ENCODE measurements around the gene METTL17. TPM values are rescaled to one million over a fixed set of nuclear protein-coding genes. Genes with fewer than 3 reads are reported as not detected.
A peak's percentile ranks its signal among the peaks of the same experiment; 100 is the strongest.
"Not testable (repeated sequence)": the region's sequence is repeated elsewhere in the genome, so short reads cannot be mapped to it uniquely, and the experiment has no call there.

METTL17 gene
- total RNA-seq, 1 donor from 2014 or later, result 95.9 TPM

DNA sequence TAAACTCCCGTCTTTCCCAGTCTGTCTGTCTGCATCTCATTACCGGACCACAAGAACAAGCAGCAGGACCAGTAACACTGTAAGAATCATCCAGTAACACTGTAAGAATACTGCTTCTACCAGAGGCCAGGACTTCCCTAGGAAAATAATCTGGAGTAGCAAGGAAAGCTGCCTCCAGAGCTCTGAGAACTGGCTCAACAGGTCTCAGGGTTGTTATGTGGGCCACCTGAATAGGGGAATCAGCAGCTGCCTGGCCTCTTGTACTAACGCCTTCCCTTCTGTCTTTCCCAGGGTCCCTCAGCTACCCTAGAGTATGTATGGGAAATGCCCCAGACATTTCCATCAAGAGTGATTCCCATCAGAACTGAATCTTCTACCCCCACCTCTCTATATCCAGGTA is 8.4 kb downstream of the METTL17 start:
- peak overlapping the region; percentile 4 for H3K4me3 Mint-ChIP-seq (ENCODE audit: low read depth)
- H3K27me3 Mint-ChIP-seq, result peaks cover 3% of the 10 kb centered on the region
- no peak for DNase-seq (ENCODE audit: low spot score, unreplicated experiment)
- peaks cover 14% of the 10 kb centered on the region for H3K36me3 Mint-ChIP-seq (ENCODE audit: insufficient read depth)
- no peaks in the 10 kb centered on the region for H3K9me3 Mint-ChIP-seq (ENCODE audit: low read depth)
- peaks cover 25% of the 10 kb centered on the region for H3K4me1 Mint-ChIP-seq (ENCODE audit: low read depth)
- TF ChIP-seq, protein P1, sequence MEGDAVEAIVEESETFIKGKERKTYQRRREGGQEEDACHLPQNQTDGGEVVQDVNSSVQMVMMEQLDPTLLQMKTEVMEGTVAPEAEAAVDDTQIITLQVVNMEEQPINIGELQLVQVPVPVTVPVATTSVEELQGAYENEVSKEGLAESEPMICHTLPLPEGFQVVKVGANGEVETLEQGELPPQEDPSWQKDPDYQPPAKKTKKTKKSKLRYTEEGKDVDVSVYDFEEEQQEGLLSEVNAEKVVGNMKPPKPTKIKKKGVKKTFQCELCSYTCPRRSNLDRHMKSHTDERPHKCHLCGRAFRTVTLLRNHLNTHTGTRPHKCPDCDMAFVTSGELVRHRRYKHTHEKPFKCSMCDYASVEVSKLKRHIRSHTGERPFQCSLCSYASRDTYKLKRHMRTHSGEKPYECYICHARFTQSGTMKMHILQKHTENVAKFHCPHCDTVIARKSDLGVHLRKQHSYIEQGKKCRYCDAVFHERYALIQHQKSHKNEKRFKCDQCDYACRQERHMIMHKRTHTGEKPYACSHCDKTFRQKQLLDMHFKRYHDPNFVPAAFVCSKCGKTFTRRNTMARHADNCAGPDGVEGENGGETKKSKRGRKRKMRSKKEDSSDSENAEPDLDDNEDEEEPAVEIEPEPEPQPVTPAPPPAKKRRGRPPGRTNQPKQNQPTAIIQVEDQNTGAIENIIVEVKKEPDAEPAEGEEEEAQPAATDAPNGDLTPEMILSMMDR (IDR thresholded peaks at IDR 0.05; ENCODE audit: unreplicated experiment), result no peak
- H3K27ac Mint-ChIP-seq, result peak overlapping the region; percentile 87

DNA sequence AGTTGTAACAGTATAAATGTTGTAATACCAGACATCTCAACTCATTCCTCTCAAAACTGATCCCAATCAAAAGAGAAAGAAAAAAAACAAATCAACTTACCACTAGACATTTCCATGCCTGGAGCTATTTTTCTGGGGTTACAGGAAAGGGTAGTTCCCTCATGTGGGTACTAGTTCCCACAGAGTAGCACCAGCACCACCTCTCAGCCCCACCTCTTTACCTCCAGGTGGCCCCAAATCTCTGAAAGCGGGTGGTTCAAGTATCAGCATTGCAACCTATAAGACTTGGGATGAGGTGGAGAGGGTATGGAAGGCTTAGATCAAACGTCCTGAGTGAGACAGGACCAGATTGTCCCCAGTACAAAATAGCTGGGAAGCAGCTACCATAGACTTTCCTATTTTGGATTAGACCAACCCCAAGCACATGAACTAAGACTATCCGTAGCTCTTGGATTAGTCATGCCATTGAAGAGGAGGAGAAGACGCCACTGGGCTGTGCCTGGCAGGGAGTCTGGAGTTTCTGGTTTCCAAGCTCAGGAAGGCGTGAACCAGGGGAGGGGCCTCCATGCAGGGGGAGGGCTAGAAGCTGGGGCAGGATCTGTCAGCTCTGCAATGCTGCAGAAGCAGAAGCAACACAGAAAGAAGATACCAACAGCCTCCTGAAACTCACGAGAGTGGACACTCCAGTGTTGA is 9.0 kb downstream of the METTL17 start, which contains the start of gene SLC39A2:
Gene SLC39A2 (plus strand): TSS at position 620 of the 693 bp plus-strand sequence. CDS start 154 bp downstream, outside the sequence.
- TF ChIP-seq, protein P1 (IDR thresholded peaks at IDR 0.05; ENCODE audit: unreplicated experiment), result no peak
- peaks cover 3% of the 10 kb centered on the region for H3K27me3 Mint-ChIP-seq
- peaks cover 12% of the 10 kb centered on the region for H3K36me3 Mint-ChIP-seq (ENCODE audit: insufficient read depth)
- no peaks in the 10 kb centered on the region for H3K9me3 Mint-ChIP-seq (ENCODE audit: low read depth)
- H3K27ac Mint-ChIP-seq, result peak within 1 kb of the TSS; percentile 87
- peaks cover 26% of the 10 kb centered on the region for H3K4me1 Mint-ChIP-seq (ENCODE audit: low read depth)
- no peak for DNase-seq (ENCODE audit: low spot score, unreplicated experiment)
- peak within 1 kb of the TSS; percentile 4 for H3K4me3 Mint-ChIP-seq (ENCODE audit: low read depth)

DNA sequence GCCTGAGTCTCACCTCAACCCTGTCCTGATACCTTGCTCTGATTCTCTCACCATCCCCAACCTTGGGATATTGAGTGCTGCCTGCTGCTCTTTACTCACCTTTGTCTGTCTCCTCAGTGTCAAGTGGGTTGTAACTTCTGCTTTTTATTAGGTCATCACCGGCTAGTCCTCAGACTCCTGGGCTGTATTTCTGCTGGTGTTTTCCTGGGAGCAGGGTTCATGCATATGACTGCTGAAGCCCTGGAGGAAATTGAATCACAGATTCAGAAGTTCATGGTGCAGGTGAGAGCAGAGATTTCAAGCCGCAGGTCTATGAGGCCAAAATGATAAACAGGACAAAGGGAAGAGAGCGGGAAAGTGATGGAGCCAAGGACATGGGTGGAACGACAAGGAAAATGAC is 9.8 kb downstream of the METTL17 start:
- H3K4me1 Mint-ChIP-seq (ENCODE audit: low read depth), result peaks cover 30% of the 10 kb centered on the region
- DNase-seq (ENCODE audit: low spot score, unreplicated experiment), result no peak
- no peaks in the 10 kb centered on the region for H3K9me3 Mint-ChIP-seq (ENCODE audit: low read depth)
- H3K36me3 Mint-ChIP-seq (ENCODE audit: insufficient read depth), result peaks cover 11% of the 10 kb centered on the region
- H3K4me3 Mint-ChIP-seq (ENCODE audit: low read depth), result no peak overlapping the region
- H3K27ac Mint-ChIP-seq, result no peak overlapping the region
- H3K27me3 Mint-ChIP-seq, result peaks cover 3% of the 10 kb centered on the region
- TF ChIP-seq, protein P1 (IDR thresholded peaks at IDR 0.05; ENCODE audit: unreplicated experiment), result no peak

DNA sequence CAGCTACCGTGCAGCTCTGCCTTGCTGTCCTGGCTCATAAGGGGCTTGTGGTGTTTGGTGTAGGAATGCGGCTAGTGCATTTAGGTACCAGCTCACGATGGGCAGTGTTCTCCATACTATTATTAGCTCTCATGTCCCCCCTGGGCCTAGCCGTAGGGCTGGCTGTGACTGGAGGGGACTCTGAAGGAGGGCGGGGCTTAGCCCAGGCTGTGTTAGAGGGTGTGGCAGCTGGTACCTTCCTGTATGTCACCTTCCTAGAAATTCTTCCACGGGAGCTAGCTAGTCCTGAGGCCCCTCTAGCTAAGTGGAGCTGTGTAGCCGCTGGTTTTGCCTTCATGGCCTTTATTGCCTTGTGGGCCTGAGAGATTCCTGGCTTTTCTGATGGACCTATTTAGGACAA is 11.4 kb downstream of the METTL17 start:
- Mint-ChIP-seq H3K4me1 (ENCODE audit: low read depth) (peaks cover 29% of the 10 kb centered on the region), H3K27me3 (peaks cover 3% of the 10 kb centered on the region), H3K36me3 (ENCODE audit: insufficient read depth) (peaks cover 3% of the 10 kb centered on the region), H3K27ac (no peak overlapping the region), H3K4me3 (ENCODE audit: low read depth) (no peak overlapping the region), H3K9me3 (ENCODE audit: low read depth) (no peaks in the 10 kb centered on the region)
- TF ChIP-seq, protein P1 (IDR thresholded peaks at IDR 0.05; ENCODE audit: unreplicated experiment), result no peak
- DNase-seq (ENCODE audit: low spot score, unreplicated experiment), result no peak

DNA sequence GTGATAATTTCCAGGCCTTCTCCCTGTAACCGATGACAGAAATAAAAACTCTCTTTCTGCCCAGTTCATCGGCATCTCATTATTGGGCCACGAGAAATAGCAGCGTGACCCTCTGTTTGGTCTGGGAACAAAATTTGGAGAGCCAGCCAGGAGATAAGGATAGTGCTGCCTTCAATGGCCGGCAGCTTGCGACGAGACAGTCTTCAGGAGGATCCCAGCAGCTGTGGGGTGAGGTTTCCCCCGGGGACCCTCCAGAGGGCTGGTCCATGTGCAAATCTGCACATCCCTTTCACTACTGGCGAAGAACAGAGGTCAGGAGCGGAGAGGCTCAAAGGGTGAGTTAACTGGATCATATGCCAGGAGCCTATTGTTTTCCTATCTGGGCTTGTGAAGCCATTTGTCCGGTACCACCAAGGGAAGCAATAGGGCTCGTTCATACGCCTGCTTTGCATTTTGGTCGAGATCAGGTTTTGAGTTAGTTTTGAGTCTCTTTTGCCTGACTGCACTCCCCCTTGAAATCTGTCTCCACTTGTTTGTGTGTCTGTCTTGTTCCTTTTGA is 14.1 kb downstream of the METTL17 start:
- DNase-seq (ENCODE audit: low spot score, unreplicated experiment), result no peak
- no peak overlapping the region for H3K4me3 Mint-ChIP-seq (ENCODE audit: low read depth)
- TF ChIP-seq, protein P1 (IDR thresholded peaks at IDR 0.05; ENCODE audit: unreplicated experiment), result no peak
- H3K36me3 Mint-ChIP-seq (ENCODE audit: insufficient read depth), result no peaks in the 10 kb centered on the region
- no peak overlapping the region for H3K27ac Mint-ChIP-seq
- peaks cover 3% of the 10 kb centered on the region for H3K27me3 Mint-ChIP-seq
- peaks cover 12% of the 10 kb centered on the region for H3K4me1 Mint-ChIP-seq (ENCODE audit: low read depth)
- no peaks in the 10 kb centered on the region for H3K9me3 Mint-ChIP-seq (ENCODE audit: low read depth)

DNA sequence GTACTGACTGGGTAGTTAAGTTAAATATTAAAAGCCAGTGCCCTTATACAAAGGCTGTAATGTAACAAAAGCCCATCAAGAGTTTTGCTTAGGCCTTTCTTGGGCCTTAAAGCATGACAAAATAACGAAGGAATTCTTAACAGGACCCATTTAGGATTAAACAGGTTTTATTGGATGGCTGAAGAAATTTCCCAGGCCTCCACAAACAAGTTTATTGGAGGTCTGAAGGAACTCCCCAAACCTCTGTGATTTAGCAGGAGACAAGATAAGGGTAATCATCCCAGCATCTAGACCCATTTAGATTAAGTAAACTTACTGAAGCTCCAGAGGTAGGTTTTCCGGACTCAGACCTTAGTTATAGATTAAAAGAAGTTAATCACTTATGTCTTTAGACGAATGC is 19.9 kb downstream of the METTL17 start:
- not testable (repeated sequence) for H3K9me3 Mint-ChIP-seq (ENCODE audit: low read depth); H3K4me3 Mint-ChIP-seq (ENCODE audit: low read depth); H3K4me1 Mint-ChIP-seq (ENCODE audit: low read depth); H3K36me3 Mint-ChIP-seq (ENCODE audit: insufficient read depth); H3K27me3 Mint-ChIP-seq; DNase-seq (ENCODE audit: low spot score, unreplicated experiment)
- peak overlapping the region; percentile 67 for H3K27ac Mint-ChIP-seq
